Measurements from ENCODE around the gene CDKN2B-AS1. TPM values are rescaled to one million over a fixed set of nuclear protein-coding genes. Genes with fewer than 3 reads are reported as not detected.
A peak's percentile ranks its signal among the peaks of the same experiment; 100 is the strongest.

The CDKN2B-AS1 gene
- total RNA-seq, 1 experiment from 2014 or later = 0.24 TPM

DNA sequence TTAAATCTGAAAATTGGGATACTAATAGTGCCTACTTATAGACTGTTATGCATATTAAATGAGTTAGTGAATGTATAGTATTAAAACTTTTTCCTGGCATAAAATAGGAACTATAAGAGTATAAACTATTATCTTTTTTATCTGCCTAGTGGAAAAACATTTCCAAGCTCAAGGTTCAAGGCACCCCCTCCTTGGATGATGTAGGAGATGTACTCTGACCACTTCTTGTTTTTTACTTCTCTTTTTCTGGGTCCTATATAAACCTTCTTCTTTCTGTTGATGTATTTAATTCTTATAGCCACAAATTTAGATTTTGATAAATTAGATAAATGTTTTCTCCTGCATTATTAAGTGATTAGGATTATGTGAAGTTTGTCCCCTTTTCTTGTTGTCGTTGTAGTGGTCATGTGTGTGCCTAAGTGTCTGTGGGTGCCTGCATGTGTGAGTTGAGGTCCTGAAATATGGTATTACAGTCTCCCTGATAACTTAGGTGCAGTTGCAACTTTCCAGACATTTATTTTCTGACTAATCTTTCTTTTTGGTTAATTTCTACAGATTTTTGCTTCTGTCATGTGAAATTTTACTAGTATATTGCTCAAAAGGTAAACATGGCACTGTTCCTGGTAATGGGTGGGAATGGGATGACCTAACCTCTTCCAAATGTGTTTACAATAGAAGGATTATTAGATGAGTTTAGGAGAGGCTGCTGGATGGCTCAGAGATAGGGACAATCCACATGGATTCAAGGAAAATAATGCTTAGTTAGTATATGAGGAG, 175.3 kb downstream of the CDKN2B-AS1 start:
- no peaks in the 10 kb centered on the region for H3K36me3 Mint-ChIP-seq
- H3K27me3 Mint-ChIP-seq (ENCODE audit: low read depth) = no peaks in the 10 kb centered on the region
- H3K4me3 Mint-ChIP-seq = no peak overlapping the region
- DNase-seq (ENCODE audit: low spot score) = no peak
- ChIA-PET POLR2A (no interaction called here), CTCF (no interaction called here)
- no peaks in the 10 kb centered on the region for H3K4me1 Mint-ChIP-seq
- no peak for TF ChIP-seq ZNF423 (CRISPR knock-in tag; IDR thresholded peaks at IDR 0.05)
- no peak for TF ChIP-seq E2F5 (CRISPR knock-in tag; IDR thresholded peaks at IDR 0.05)
- TF ChIP-seq USF2 (CRISPR knock-in tag; IDR thresholded peaks at IDR 0.05) = no peak
- TF ChIP-seq RELA (CRISPR knock-in tag; IDR thresholded peaks at IDR 0.05; ENCODE audit: borderline replicate concordance) = no peak
- no peak for TF ChIP-seq ZNF396 (CRISPR knock-in tag; IDR thresholded peaks at IDR 0.05; ENCODE audit: borderline replicate concordance)
- TF ChIP-seq, protein P1, sequence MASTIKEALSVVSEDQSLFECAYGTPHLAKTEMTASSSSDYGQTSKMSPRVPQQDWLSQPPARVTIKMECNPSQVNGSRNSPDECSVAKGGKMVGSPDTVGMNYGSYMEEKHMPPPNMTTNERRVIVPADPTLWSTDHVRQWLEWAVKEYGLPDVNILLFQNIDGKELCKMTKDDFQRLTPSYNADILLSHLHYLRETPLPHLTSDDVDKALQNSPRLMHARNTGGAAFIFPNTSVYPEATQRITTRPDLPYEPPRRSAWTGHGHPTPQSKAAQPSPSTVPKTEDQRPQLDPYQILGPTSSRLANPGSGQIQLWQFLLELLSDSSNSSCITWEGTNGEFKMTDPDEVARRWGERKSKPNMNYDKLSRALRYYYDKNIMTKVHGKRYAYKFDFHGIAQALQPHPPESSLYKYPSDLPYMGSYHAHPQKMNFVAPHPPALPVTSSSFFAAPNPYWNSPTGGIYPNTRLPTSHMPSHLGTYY (CRISPR knock-in tag; IDR thresholded peaks at IDR 0.05) = no peak
- TF ChIP-seq NR3C1 (CRISPR knock-in tag; conservative IDR thresholded peaks at IDR 0.05; ENCODE audit: low read depth) = no peak
- 0 out of 2 replicates have a peak, but pooled peaks have one; percentile 44 for TF ChIP-seq GABPB1 (CRISPR knock-in tag; IDR thresholded peaks at IDR 0.05)
- ATAC-seq = no peak
- H3K9me3 Mint-ChIP-seq = no peaks in the 10 kb centered on the region
- H3K27ac Mint-ChIP-seq = no peak overlapping the region

Other genes with a start within 250 kb of the CDKN2B-AS1 start
- 71.8 to 84.3 TPM (median 73.9 TPM) in 3 replicates for gene MTAP, start 192.2 kb upstream of the CDKN2B-AS1 start, total RNA-seq (2021)
- 0.50 to 0.57 TPM (median 0.57 TPM) in 3 replicates for gene CDKN2A, start 399 bp upstream of the CDKN2B-AS1 start, total RNA-seq (2021)
- gene CDKN2B, start 14.5 kb downstream of the CDKN2B-AS1 start, total RNA-seq (2021) = 0.13 to 0.73 TPM (median 0.46 TPM) in 3 replicates